ENCODE data around the gene SOWAHC.

SOWAHC gene

GRCh38 chr2:109647636-109648035 lies 33.5 kb downstream of the SOWAHC start:
- DNase-seq, result peak; percentile 21

DNA sequence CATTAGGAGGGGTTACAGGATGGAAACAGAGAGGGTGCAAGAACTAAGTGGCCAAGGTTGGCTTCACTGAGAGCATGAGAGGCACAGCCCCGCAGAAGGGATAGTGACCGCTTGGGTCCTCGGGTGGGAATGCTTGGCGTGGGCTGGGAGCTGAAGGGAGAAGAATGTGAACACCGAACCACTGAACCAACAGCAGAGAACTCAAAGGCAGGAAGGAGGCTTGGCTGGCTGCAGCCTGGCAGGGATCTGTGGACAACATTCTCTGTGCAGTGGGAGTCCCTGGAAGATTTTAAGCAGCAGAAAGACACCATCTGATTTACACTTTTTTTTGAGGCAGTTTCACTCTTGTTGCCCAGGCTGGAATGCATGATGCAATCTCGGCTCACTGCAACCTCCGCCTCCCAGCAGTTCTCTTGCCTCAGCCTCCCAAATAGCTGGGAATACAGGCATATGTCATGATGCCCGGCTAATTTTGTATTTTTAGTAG lies 33.9 kb downstream of the SOWAHC start:
- peak; percentile 39 for DNase-seq

DNA sequence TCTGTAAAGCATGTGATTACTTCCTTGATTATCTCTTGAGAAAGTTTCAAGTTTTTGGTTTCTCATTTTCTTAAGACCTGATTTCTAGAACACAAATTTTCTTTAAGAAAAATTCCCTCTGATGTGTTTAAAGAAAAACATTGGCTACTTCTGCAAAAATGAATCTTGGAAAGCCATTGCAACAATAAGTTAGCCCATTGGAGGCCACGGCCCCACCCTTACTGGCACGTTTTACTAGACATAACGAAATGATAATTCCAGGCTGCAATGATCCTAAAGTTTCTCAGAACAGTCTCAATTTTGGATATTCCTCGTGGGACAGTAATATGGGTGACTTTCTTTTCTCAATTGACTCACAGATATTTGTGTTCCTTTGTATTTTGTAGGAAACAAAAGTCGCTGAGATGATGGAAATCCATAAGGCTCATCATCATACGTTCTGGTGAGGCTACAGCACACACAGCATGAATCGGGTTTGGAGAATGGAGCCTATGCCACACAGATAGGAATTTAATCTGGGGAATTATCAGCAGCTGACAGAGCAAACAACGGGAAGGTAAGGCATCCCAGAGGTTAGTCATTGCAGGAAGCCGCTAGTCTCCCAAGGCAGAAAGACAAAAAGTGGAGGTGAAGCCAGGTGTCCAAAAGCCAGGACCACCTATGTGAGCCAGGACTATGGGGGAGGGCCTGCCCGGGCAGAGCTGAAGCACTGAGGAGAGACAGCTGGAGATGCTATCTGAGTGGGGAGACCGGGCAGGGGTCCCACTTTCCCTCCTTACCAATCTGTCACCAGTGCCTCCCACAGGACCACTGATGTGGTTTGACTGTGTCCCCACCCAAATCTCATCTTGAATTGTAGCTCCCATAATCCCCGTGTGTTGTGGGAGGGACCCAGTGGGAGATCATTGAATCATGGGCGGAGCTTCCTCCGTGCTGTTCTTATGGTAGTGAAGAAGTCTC lies 35.9 kb downstream of the SOWAHC start:
- DNase-seq, result no peak

DNA sequence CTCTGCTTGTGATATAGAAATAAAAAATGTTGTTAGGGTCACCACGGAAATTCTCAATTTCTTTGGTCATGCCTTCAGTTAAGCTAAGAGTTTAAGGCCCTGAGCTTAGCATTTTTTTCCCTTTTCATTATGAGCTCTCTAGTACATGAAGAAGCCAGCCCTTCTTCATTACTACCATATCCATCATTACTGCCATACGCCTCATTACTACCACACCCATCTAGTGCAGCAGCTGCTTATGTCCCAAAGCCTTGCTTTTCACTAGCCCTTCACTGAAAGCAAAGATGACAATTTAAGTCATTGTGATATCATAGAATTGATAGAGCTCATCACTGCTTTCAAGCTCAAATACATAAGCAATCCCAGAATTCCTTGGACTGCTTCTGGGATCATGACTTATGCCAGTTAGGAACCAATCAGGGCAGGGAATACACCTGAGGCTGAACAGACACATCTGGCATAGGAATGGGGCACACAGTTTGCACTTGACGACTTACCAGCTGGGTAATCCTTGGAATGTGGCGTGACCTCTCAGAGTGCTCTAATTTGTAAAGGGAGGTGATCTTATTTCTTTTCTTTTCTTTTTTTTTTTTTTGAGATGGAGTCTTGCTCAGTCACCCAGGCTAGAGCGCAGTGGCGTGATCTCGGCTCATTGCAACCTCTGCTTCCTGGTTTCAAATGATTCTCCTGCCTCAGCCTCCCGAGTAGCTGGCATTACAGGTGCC lies 40.3 kb downstream of the SOWAHC start:
- DNase-seq, result no peak

DNA sequence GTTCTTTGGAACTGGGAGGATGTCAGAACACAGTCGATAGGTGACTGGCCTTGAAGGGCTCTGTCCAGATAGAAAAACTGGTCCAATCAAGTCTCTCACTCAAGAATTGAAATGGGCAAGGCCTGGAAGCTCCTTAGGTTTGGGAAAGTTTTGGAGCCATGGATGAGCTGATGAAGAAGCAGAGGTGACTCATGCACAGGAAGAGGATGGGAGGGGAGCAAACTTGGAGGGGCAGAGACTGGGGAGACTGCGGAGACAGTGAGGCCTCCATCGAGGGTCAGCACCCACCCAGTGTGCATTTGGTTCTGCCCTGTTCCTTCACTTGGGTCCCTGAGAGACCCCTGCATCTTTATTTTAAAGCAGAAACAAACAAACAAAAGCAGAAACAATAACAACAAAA lies 41.1 kb downstream of the SOWAHC start:
- no peak for DNase-seq

DNA sequence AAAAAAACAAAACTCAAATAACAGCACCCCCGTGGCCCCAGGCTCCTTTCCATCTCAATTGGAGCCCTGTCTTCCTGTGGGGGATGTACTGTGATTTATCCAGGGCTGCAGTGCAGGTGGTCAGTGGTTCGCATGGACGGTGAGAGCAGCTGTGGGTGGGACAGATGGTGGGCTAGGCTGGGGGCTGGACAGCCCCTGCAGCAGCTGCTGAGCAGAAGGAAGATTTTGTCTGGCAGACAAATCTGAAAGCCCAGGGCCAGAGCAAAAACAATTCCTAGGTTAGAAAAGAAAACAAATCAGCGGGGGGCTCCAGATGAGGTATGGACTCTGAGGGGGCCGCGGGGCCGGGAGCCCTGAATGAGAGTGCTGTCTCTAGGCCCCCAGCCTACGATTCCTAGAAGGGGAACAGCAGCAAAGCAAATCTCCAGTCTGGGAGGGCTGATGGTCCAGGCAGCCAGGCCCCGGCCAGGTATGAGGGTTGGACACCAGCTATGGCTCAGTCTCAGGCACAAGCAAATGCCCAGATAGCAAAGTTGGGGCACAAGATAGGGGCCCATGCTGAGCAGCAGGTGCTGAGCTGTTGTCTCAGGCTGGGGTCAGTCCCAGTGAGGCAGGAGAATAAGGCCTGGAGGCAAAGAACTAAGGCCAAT lies 45.4 kb downstream of the SOWAHC start:
- DNase-seq, result no peak

DNA sequence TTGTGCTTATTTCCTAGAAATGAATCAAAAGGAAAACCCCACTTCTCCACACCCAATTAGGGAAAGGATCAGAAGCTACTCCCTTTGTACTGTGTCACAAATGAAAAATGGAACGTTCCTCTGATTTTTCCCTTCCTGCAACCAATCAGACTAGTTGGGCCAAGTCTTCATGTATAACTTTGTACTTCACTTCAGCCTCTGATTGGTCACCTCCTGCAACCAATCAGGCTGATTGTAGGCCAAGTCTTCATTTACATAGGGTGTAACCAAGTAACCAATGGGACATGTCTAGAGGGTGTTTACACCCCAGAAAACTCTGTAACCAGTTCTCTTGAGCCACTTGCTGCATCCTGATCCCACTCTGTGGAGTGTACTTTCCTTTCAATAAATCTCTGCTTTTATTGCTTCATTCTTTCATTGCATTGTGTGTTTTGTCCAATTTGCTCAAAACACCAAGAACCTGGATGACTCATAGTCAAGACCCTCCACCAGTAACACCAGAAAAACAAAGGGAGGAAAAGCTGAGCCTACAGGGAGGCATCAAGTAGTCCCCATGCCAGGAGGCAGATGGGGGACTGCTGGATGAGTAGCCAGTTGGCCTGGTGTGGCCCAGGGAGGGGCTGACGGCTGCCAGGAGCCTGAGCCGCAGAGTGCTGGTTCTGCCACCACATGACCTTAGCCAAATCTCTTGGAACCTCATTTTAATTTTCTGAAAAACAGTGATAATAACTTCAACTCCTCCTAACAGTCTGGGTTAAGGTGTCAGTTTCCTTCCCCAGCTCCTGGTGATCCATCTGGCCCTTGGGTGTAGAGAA lies 46.1 kb downstream of the SOWAHC start:
- DNase-seq, result no peak

GRCh38 chr2:109662889-109663288 lies 48.7 kb downstream of the SOWAHC start:
- DNase-seq, result no peak

DNA sequence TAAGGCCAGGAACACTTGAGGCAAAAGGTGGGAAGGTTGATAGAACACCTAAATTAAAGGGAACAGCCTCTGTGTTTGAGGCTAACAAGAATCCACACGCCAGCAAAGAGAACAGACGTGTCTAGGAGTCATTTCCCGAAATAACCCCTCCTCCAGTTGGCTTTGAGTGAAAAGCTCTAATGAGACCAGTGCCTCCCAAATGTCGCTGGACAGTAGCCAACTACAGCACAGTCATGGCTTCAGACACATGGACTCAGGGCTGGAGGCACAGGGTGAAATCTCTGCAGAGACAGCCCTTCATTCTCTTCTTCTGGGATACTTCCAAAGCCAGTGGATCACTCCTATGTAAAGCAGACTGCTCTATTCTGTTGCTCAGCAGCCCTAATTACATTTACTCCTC lies 49.6 kb downstream of the SOWAHC start:
- peak; percentile 85 for DNase-seq

DNA sequence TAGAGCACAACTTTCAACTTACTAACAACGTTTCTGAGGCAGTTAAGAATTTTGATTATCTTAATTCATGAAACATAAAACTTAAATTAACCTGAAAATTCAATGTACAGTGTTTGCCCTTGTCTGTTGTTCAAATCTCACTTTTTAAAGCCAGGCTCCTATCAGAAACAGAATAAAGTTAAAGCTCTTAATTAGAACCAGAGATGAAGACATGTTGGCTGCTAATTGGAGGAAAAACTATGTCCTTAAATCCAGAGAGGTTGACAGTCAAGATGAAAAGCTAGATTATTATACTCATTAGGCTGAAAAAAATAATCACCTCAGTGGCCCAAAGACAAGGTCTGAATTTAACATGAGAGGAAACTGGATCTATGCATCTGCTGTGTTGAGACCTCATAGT lies 52.3 kb downstream of the SOWAHC start:
- no peak for DNase-seq

Data from fibroblast of upper back skin (primary cell).